SK-N-SH (cell line): ENCODE results near the gene UBXN2A. TPM values are rescaled to one million over a fixed set of nuclear protein-coding genes. Genes with fewer than 3 reads are reported as not detected.
"Not testable (repeated sequence)": the region's sequence is repeated elsewhere in the genome, so short reads cannot be mapped to it uniquely, and the experiment has no call there.

Experiments used
- CTCF ChIA-PET: fragments of 300-600, 350-600 bp; formaldehyde crosslinking; extraction: SDS; loops from one replicate; lab custom pipeline; 2021; lab: Yijun Ruan, JAX
- POLR2A ChIA-PET: fragments of 350-600 bp; sonication (Branson Sonifier 250); formaldehyde crosslinking; extraction: SDS; loops from one replicate; lab custom pipeline; 2020; ENCODE audit warnings: antibody characterized with exemption, inconsistent platforms; lab: Yijun Ruan, JAX
- DNase-seq: peaks from one replicate; pipeline ENCODE4 v3.0.0; 2012
- H2AFZ ChIP-seq: fragments of 200-600 bp; sonication (generic); 2 replicates; pipeline ENCODE4 v1.8.1; 2016; ENCODE audit warnings: antibody characterized with exemption, mild to moderate bottlenecking, low read depth
- H3F3A ChIP-seq: fragments of 200-600 bp; sonication (generic); replicated peaks from 2 replicates; pipeline ENCODE3; 2016; ENCODE audit warnings: antibody characterized with exemption, mild to moderate bottlenecking; ENCODE audit not compliant: insufficient read depth
- H3K27ac ChIP-seq, 2 experiments: fragments of 200-500 bp in 1 of 2; fragments of 200-600 bp in 1 of 2; sonication (Bioruptor generic) in 1 of 2; sonication (generic), shearing (Covaris generic) in 1 of 2; 2 replicates each; pipeline versions ENCODE4 v1.5.1 to v1.6.1; 2014 to 2016; ENCODE audit warnings: low read depth in 2 of 2, inconsistent platforms in 1 of 2, low read length in 1 of 2, mild to moderate bottlenecking in 1 of 2, mixed read lengths in 1 of 2
- H3K27me3 ChIP-seq: fragments of 200-600 bp; sonication (generic), shearing (Covaris generic); 2 replicates; pipeline ENCODE4 v1.6.1; 2016; ENCODE audit warnings: mixed run types; ENCODE audit not compliant: insufficient read depth
- H3K36me3 ChIP-seq, 2 experiments: fragments of 200-500 bp in 1 of 2; fragments of 200-600 bp in 1 of 2; sonication (Bioruptor generic) in 1 of 2; sonication (generic) in 1 of 2; replicated peaks in 1 of 2; 2 replicates each; pipeline versions ENCODE3 to v1.5.1; 2014 to 2016; ENCODE audit warnings: low read length in 1 of 2, mild to moderate bottlenecking in 1 of 2; ENCODE audit not compliant: insufficient read depth in 2 of 2, control insufficient read depth in 1 of 2
- H3K4me1 ChIP-seq, 2 experiments: fragments of 200-500 bp in 1 of 2; fragments of 200-600 bp in 1 of 2; sonication (Bioruptor generic) in 1 of 2; sonication (generic), shearing (Covaris generic) in 1 of 2; 2 replicates each; pipeline versions ENCODE4 v1.5.1 to v1.6.1; 2014 to 2016; ENCODE audit warnings: low read depth in 1 of 2, low read length in 1 of 2, mixed run types in 1 of 2; ENCODE audit not compliant: insufficient read depth in 2 of 2, control insufficient read depth in 1 of 2
- H3K4me2 ChIP-seq: fragments of 200-600 bp; sonication (generic), shearing (Covaris generic); 2 replicates; pipeline ENCODE4 v1.6.1; 2017; ENCODE audit warnings: mixed run types
- H3K4me3 ChIP-seq, 2 experiments: fragments of 200-500 bp in 1 of 2; fragments of 200-600 bp in 1 of 2; sonication (Bioruptor generic) in 1 of 2; sonication (generic), shearing (Covaris generic) in 1 of 2; 2 replicates each; pipeline versions ENCODE4 v1.5.1 to v1.8.1; 2014 to 2016; ENCODE audit warnings: low read depth in 2 of 2, inconsistent platforms in 1 of 2, low read length in 1 of 2, mild to moderate bottlenecking in 1 of 2, mixed read lengths in 1 of 2, moderate library complexity in 1 of 2
- H3K79me2 ChIP-seq: fragments of 200-600 bp; sonication (generic); 2 replicates; pipeline ENCODE4 v1.8.1; 2017; ENCODE audit warnings: mild to moderate bottlenecking; ENCODE audit not compliant: insufficient read depth
- H3K9ac ChIP-seq: fragments of 200-600 bp; sonication (generic); 2 replicates; pipeline ENCODE4 v1.6.1; 2017; ENCODE audit warnings: mixed run types
- H3K9me2 ChIP-seq: fragments of 200-600 bp; sonication (generic); 2 replicates; pipeline ENCODE4 v1.6.1; 2017; ENCODE audit warnings: mixed run types
- H3K9me3 ChIP-seq: fragments of 200-600 bp; sonication (generic); 2 replicates; pipeline ENCODE4 v1.6.1; 2017; ENCODE audit warnings: mixed run types, mild to moderate bottlenecking, moderate library complexity
- H4K20me1 ChIP-seq: fragments of 200-600 bp; sonication (generic); 2 replicates; pipeline ENCODE4 v1.6.1; 2017; ENCODE audit warnings: mild to moderate bottlenecking, mixed run types; ENCODE audit not compliant: insufficient read depth
- CHD2 ChIP-seq: fragments of 150-350 bp; IDR thresholded peaks from 2 replicates; pipeline ENCODE4 v1.6.1; 2018; ENCODE audit warnings: low read length; ENCODE audit not compliant: partially characterized antibody
- FOSL2 ChIP-seq: IDR thresholded peaks from 2 replicates; pipeline ENCODE4 v1.4.0; 2012; ENCODE audit warnings: low read depth, mild to moderate bottlenecking, moderate library complexity, borderline replicate concordance
- GATA2 ChIP-seq: sonication (generic); formaldehyde crosslinking; IDR thresholded peaks from 2 replicates; pipeline ENCODE4 v1.5.0; 2020; ENCODE audit warnings: mild to moderate bottlenecking, missing genetic modification reagents
- POLR2AphosphoS5 ChIP-seq: IDR thresholded peaks from 2 replicates; pipeline ENCODE4 v1.6.1; 2012; ENCODE audit warnings: low read depth, low read length
- RXRA ChIP-seq: IDR thresholded peaks from 2 replicates; pipeline ENCODE4 v1.4.0; 2012; ENCODE audit warnings: low read depth, mild to moderate bottlenecking, borderline replicate concordance
- YY1 ChIP-seq: IDR thresholded peaks from 2 replicates; pipeline ENCODE4 v1.4.0; 2012; ENCODE audit warnings: low read depth, mild to moderate bottlenecking
- ZBTB33 ChIP-seq: IDR thresholded peaks from 2 replicates; pipeline ENCODE4 v1.4.0; 2012; ENCODE audit warnings: low read depth, borderline replicate concordance
- WGBS: methylation state at CpG from one replicate; pipeline ENCODE4 v1.1.6; 2017; ENCODE audit warnings: low lambda C conversion rate; 5-methylcytosine and 5-hydroxymethylcytosine counted together
- polyA plus RNA-seq, 3 experiments: library from polyadenylated mRNA; depleted of rRNA; stranded (reverse); fragments of >200 nt; gene quantifications; 2 replicates each; pipeline ENCODE4 v1.2.3, GENCODE V29; 2012
- TF ChIP-seq, protein P1 (sequence below): fragments of 150-350 bp; IDR thresholded peaks from 2 replicates; pipeline ENCODE4 v1.6.1; 2017; ENCODE audit warnings: antibody characterized with exemption, low read length, low read depth, borderline replicate concordance

UBXN2A gene
- polyA plus RNA-seq, 1 of the 3 experiments (the other 2 are of a cell fraction): 5.8 TPM

- 100% methylated on average over 3 of the region's 3 CpGs for WGBS
- H3K27me3 ChIP-seq, H3K4me2 ChIP-seq, H3K36me3 ChIP-seq, H3K9me3 ChIP-seq, H3K9me2 ChIP-seq, H3K9ac ChIP-seq, H4K20me1 ChIP-seq, H3K4me1 ChIP-seq, CTCF ChIA-PET, H3K27ac ChIP-seq, H3K4me3 ChIP-seq, POLR2A ChIA-PET, DNase-seq, H2AFZ ChIP-seq: not testable (repeated sequence)
- Histone ChIP-seq H3F3A (peaks cover 10% of the 10 kb centered on the region), H3K79me2 (peaks cover 85% of the 10 kb centered on the region)
These were observed 12.3 kb downstream of the UBXN2A start for GRCh38 chr2:23952558-23952957.

DNA sequence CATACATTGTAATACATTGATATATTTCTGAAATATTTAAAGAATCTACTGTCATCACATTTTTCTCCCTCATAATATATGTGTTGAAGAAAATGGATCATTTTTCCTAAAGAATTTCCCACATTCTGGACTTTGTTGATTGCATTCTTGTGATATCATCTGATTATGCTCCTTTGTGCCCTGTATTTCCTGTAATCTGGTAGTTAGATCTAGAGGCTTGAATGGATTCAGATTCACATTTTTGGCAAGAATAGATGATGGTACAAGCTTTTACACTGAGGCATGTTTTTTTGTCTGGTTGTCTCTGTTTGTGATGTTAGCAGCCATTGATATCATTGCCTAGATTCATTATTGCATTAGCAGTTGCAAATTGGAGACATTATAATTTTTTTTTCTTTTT is 13.4 kb downstream of the UBXN2A start:
- peaks cover 10% of the 10 kb centered on the region for H3F3A ChIP-seq
- no peaks in the 10 kb centered on the region for H3K9me3 ChIP-seq
- H2AFZ ChIP-seq: no peak overlapping the region
- no peak overlapping the region for H3K4me3 ChIP-seq
- no peaks in the 10 kb centered on the region for H3K9me2 ChIP-seq
- no peak overlapping the region for H3K9ac ChIP-seq
- H3K27ac ChIP-seq: 0 out of 4 replicates have a peak overlapping the region, but pooled peaks of 1 of the 2 experiments have one; percentile 6
- TF ChIP-seq YY1 (no peak), CHD2 (no peak), ZBTB33 (no peak), GATA2 (CRISPR knock-in tag) (peak; percentile 38; the same call in 1 of the 2 replicates), RXRA (no peak), FOSL2 (no peak)
- H3K4me1 ChIP-seq: 0 out of 4 replicates have a peak, but pooled peaks cover 0 to 4% of the 10 kb centered on the region in 2 experiments
- no peak for DNase-seq
- POLR2A ChIA-PET: no interaction called here
- CTCF ChIA-PET: interaction anchor here (1.2 to 1.6 kb wide), 3 partner anchors 27 to 130 kb away, joined by 4 read pairs; partner anchors contain the start of genes ATAD2B and TP53I3
- peaks cover 0 to 15% of the 10 kb centered on the region in 2 experiments for H3K36me3 ChIP-seq
- no peak overlapping the region for H3K4me2 ChIP-seq
- peaks cover 3% of the 10 kb centered on the region; the same call in 1 of the 2 replicates for H4K20me1 ChIP-seq
- peaks cover 80% of the 10 kb centered on the region for H3K79me2 ChIP-seq
- H3K27me3 ChIP-seq: no peaks in the 10 kb centered on the region

GRCh38 chr2:23954325-23955014 is 14.2 kb downstream of the UBXN2A start:
- Histone ChIP-seq H3F3A (peaks cover 10% of the 10 kb centered on the region), H3K4me3 (no peak overlapping the region)

More at GRCh38 chr2:23954325-23955014, 14.2 kb downstream of the UBXN2A start:
- no peak overlapping the region for H2AFZ ChIP-seq
- 96% methylated on average over 6 of the region's 6 CpGs for WGBS
- ChIA-PET CTCF (interaction anchor here (1.4 to 1.6 kb wide), 2 partner anchors 28 to 130 kb away, joined by 4 read pairs; partner anchors contain the start of gene ATAD2B), POLR2A (interaction anchor here (0.6 kb wide), 1 partner anchor 16 kb away, joined by 4 read pairs; no protein-coding TSS in a partner anchor)
- H4K20me1 ChIP-seq: peaks cover 3% of the 10 kb centered on the region; the same call in 1 of the 2 replicates
- peaks cover 0 to 21% of the 10 kb centered on the region in 2 experiments for H3K36me3 ChIP-seq
- H3K9me2 ChIP-seq: no peaks in the 10 kb centered on the region
- 0 out of 4 replicates have a peak, but pooled peaks cover 0 to 4% of the 10 kb centered on the region in 2 experiments for H3K4me1 ChIP-seq
- H3K9ac ChIP-seq: no peak overlapping the region
- no peaks in the 10 kb centered on the region for H3K27me3 ChIP-seq
- no peak for DNase-seq
- H3K4me2 ChIP-seq: no peak overlapping the region
- peaks cover 72% of the 10 kb centered on the region for H3K79me2 ChIP-seq
- no peak for TF ChIP-seq ZBTB33
- TF ChIP-seq POLR2AphosphoS5: no peak
- TF ChIP-seq, protein P1, sequence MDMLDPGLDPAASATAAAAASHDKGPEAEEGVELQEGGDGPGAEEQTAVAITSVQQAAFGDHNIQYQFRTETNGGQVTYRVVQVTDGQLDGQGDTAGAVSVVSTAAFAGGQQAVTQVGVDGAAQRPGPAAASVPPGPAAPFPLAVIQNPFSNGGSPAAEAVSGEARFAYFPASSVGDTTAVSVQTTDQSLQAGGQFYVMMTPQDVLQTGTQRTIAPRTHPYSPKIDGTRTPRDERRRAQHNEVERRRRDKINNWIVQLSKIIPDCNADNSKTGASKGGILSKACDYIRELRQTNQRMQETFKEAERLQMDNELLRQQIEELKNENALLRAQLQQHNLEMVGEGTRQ: no peak
- no peak overlapping the region for H3K27ac ChIP-seq
- no peaks in the 10 kb centered on the region for H3K9me3 ChIP-seq
